Activated CD8-positive, alpha-beta T cell treated with anti-CD3 and anti-CD28 coated beads for 36 hours (primary cell): ENCODE results near the gene TMEM259. TPM values are rescaled to one million over a fixed set of nuclear protein-coding genes. Genes with fewer than 3 reads are reported as not detected.

Source experiments
- ATAC-seq: fragments of 200-7000 bp; cut with Tn5 transposase; one replicate; pipeline ENCODE4 v1.10.0; 2021; ENCODE audit warnings: mild to moderate bottlenecking, moderate library complexity
- CTCF ChIA-PET: fragments of 350-600 bp; sonication (Branson Sonifier 250); formaldehyde crosslinking; loops from one replicate; lab custom pipeline; 2021; ENCODE audit warnings: antibody characterized with exemption; lab: Charles Lee
- POLR2A ChIA-PET: fragments of 350-600 bp; sonication (Branson Sonifier 250); formaldehyde crosslinking; loops from one replicate; lab custom pipeline; 2021; ENCODE audit warnings: antibody characterized with exemption; lab: Charles Lee
- DNase-seq: peaks from one replicate; pipeline ENCODE4 v3.0.0-alpha.2; 2020
- H3K27ac Mint-ChIP-seq: one replicate; pipeline ENCODE4 v1.8.0; 2021; ENCODE audit warnings: mild to moderate bottlenecking, mixed read lengths
- H3K27me3 Mint-ChIP-seq: one replicate; pipeline ENCODE4 v1.8.0; 2021; ENCODE audit warnings: mixed read lengths
- H3K36me3 Mint-ChIP-seq: one replicate; pipeline ENCODE4 v1.8.0; 2021; ENCODE audit warnings: low read depth, mixed read lengths
- H3K4me1 Mint-ChIP-seq: one replicate; pipeline ENCODE4 v1.8.0; 2021; ENCODE audit warnings: low read depth, mixed read lengths
- H3K4me3 Mint-ChIP-seq: one replicate; pipeline ENCODE4 v1.8.0; 2021; ENCODE audit warnings: mild to moderate bottlenecking, moderate library complexity, mixed read lengths
- H3K9me3 Mint-ChIP-seq: one replicate; pipeline ENCODE4 v1.8.0; 2021; ENCODE audit warnings: mixed read lengths
- CTCF ChIP-seq: fragments of 200-600 bp; IDR thresholded peaks from one replicate; pipeline ENCODE4 v1.8.0; 2022; ENCODE audit warnings: antibody characterized with exemption, mild to moderate bottlenecking
- intact Hi-C: fragments of 100-400 bp; cut with micrococcal nuclease; formaldehyde crosslinking; loops from one replicate; pipeline ENCODE4 v1.10.0; 2022
- total RNA-seq, 2 experiments: library from RNA; stranded (reverse); gene quantifications; one replicate each; pipeline ENCODE4 v1.2.3, GENCODE V29; 2021

TMEM259 gene
- total RNA-seq, 2 experiments from 2014 or later, result 115 to 117 TPM

GRCh38 chr19:980133-980998 lies 40.6 kb downstream of the TMEM259 start:
- ATAC-seq (no peak), DNase-seq (no peak)
- H3K27me3 Mint-ChIP-seq, result no peaks in the 10 kb centered on the region
- no peaks in the 10 kb centered on the region for H3K9me3 Mint-ChIP-seq
- ChIA-PET POLR2A (no interaction called here), CTCF (interaction anchor here (1.5 to 5.5 kb wide), 4 partner anchors 59 to 223 kb away, joined by 3 to 127 read pairs (median 5); no protein-coding TSS in a partner anchor)
- no peak overlapping the region for H3K27ac Mint-ChIP-seq
- intact Hi-C loops, result loop anchor here (5.0 kb wide), 1 partner anchor 123 kb away; the partner anchor contains the start of gene CFD
- H3K36me3 Mint-ChIP-seq, result no peaks in the 10 kb centered on the region
- H3K4me3 Mint-ChIP-seq, result no peak overlapping the region
- no peak for TF ChIP-seq CTCF
- peaks cover 12% of the 10 kb centered on the region for H3K4me1 Mint-ChIP-seq

- DNase-seq (no peak), ATAC-seq (no peak)
- POLR2A ChIA-PET, result no interaction called here
- CTCF ChIA-PET, result interaction anchor here (1.6 kb wide), 1 partner anchor 116 kb away, joined by 5 read pairs; no protein-coding TSS in a partner anchor
- Mint-ChIP-seq H3K36me3 (no peaks in the 10 kb centered on the region), H3K9me3 (no peaks in the 10 kb centered on the region), H3K4me1 (peaks cover 6% of the 10 kb centered on the region), H3K27me3 (no peaks in the 10 kb centered on the region), H3K4me3 (no peak overlapping the region), H3K27ac (no peak overlapping the region)
- intact Hi-C loops, result no loop called here
- no peak for TF ChIP-seq CTCF
These were observed 41.6 kb downstream of the TMEM259 start for GRCh38 chr19:979318-979741.

GRCh38 chr19:977058-977464 lies 43.9 kb downstream of the TMEM259 start:
- TF ChIP-seq CTCF, result no peak
- H3K4me3 Mint-ChIP-seq, result no peak overlapping the region
- DNase-seq (no peak), ATAC-seq (no peak)
- H3K4me1 Mint-ChIP-seq, result no peaks in the 10 kb centered on the region
- H3K27ac Mint-ChIP-seq, result no peak overlapping the region
- POLR2A ChIA-PET, result interaction anchor here (0.6 to 1.5 kb wide), 2 partner anchors 35 to 52 kb away, joined by 3 to 4 read pairs; no protein-coding TSS in a partner anchor
- intact Hi-C loops, result no loop called here
- CTCF ChIA-PET, result interaction anchor here (1.6 kb wide), 1 partner anchor 113 kb away, joined by 3 read pairs; no protein-coding TSS in a partner anchor
- H3K36me3 Mint-ChIP-seq, result peaks cover 4% of the 10 kb centered on the region
- H3K27me3 Mint-ChIP-seq, result no peaks in the 10 kb centered on the region
- H3K9me3 Mint-ChIP-seq, result peaks cover 4% of the 10 kb centered on the region

- no peak overlapping the region for H3K4me3 Mint-ChIP-seq
- no peaks in the 10 kb centered on the region for H3K4me1 Mint-ChIP-seq
- H3K36me3 Mint-ChIP-seq, result peaks cover 7% of the 10 kb centered on the region
- POLR2A ChIA-PET, result interaction anchor here (0.6 to 1.5 kb wide), 2 partner anchors 35 to 52 kb away, joined by 3 to 4 read pairs; no protein-coding TSS in a partner anchor
- no peak for TF ChIP-seq CTCF
- no peaks in the 10 kb centered on the region for H3K27me3 Mint-ChIP-seq
- H3K27ac Mint-ChIP-seq, result no peak overlapping the region
- DNase-seq, result no peak
- CTCF ChIA-PET, result interaction anchor here (1.1 to 1.6 kb wide), 2 partner anchors 113 to 206 kb away, joined by 3 to 4 read pairs; no protein-coding TSS in a partner anchor
- intact Hi-C loops, result no loop called here
- ATAC-seq, result no peak
- peaks cover 4% of the 10 kb centered on the region for H3K9me3 Mint-ChIP-seq
These were observed 44.4 kb downstream of the TMEM259 start for GRCh38 chr19:976476-976875.
